ENCODE results near the gene IL17C. TPM values are rescaled to one million over a fixed set of nuclear protein-coding genes. Genes with fewer than 3 reads are reported as not detected.
"Not testable (repeated sequence)": the region's sequence is repeated elsewhere in the genome, so short reads cannot be mapped to it uniquely, and the experiment has no call there.

IL17C gene
- polyA plus RNA-seq, 6 donors from 2014 or later, result 0.39 to 1.3 (median 0.86) TPM; not detected in 2

DNA sequence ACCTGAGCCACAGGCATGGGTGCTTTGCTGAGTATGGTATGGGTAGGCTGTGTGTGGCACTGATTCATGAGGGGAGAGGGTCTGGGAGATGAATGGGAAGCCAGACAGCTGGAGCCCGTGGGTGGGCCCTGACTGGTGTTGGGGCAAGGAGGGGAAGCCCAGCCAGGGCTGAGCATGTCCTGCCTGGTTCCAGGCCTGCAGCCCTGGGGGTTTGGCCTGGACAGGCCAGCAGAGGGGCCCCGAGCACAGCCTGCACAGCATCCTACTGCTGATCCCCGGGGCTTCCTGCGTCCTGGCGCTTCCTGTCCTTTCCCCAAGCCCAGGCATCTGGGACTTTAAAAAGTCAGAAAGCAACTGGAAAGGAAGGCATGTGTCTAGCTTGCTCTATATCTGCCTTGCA lies 29.1 kb downstream of the IL17C start:
- Mint-ChIP-seq H3K36me3 (no peaks in the 10 kb centered on the region), H3K4me3 (no peak overlapping the region), H3K4me1 (peaks cover 12 to 18% (median 14%) of the 10 kb centered on the region in 3 donors), H3K27me3 (no peaks in the 10 kb centered on the region), H3K27ac (no peak overlapping the region), H3K9me3 (no peaks in the 10 kb centered on the region)
- no peak for ATAC-seq (ENCODE audit: low read depth in 2 of 2)
- DNase-seq, result no peak

DNA sequence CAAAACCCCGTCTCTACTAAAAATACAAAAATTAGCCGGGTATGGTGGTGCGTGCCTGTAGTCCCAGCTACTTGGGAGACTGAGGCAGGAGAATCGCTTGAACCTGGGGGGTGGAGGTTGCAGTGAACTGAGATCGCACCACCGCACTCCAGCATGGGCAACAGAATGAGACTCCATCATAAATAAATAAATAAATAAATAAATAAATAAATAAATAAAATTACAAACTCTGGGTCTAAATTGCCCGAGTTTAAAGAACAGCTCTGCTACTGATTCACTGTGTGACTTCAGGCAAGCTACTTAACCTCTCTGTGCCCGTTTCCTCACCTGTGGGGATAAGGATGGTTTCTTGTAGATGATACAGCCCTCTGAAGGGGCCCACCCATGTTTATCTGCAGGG lies 31.1 kb downstream of the IL17C start:
- not testable (repeated sequence) for H3K27me3 Mint-ChIP-seq; ATAC-seq (ENCODE audit: low read depth in 2 of 2); H3K27ac Mint-ChIP-seq; H3K4me3 Mint-ChIP-seq; H3K36me3 Mint-ChIP-seq; DNase-seq; H3K9me3 Mint-ChIP-seq
- H3K4me1 Mint-ChIP-seq, result peaks cover 4 to 12% (median 6%) of the 10 kb centered on the region in 3 donors

DNA sequence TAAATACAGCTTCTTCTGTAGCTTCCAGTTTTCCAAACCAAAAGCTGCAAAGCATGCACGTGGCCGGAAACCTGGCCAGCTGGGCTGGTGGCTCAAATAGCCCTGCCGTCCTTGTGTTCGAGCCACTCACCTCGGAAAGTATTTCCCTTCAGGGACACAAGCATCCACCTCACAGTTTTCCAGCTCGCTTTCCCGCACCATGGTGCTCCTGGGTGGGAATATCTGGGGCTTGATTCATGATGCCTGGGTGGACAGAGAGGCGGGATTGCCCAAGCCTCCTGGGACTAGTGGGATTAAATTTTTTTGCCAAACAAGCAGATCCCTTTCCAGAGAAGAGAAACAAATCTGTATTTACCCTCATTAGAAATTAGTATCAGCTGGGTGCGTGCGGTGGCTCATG lies 31.6 kb downstream of the IL17C start:
- H3K4me1 Mint-ChIP-seq, result peaks cover 4 to 9% (median 6%) of the 10 kb centered on the region in 3 donors
- no peak overlapping the region for H3K4me3 Mint-ChIP-seq
- no peak overlapping the region for H3K27ac Mint-ChIP-seq
- DNase-seq, result no peak
- H3K27me3 Mint-ChIP-seq, result no peaks in the 10 kb centered on the region
- no peaks in the 10 kb centered on the region for H3K36me3 Mint-ChIP-seq
- no peaks in the 10 kb centered on the region for H3K9me3 Mint-ChIP-seq
- no peak for ATAC-seq (ENCODE audit: low read depth in 2 of 2)

- DNase-seq (no peak), ATAC-seq (ENCODE audit: low read depth in 2 of 2) (no peak)
- H3K4me1 Mint-ChIP-seq, result peaks cover 2 to 6% (median 3%) of the 10 kb centered on the region in 3 donors
- no peaks in the 10 kb centered on the region for H3K9me3 Mint-ChIP-seq
- H3K27me3 Mint-ChIP-seq, result no peaks in the 10 kb centered on the region
- H3K36me3 Mint-ChIP-seq, result no peaks in the 10 kb centered on the region
- H3K27ac Mint-ChIP-seq, result no peak overlapping the region
- H3K4me3 Mint-ChIP-seq, result no peak overlapping the region
Measured at GRCh38 chr16:88671806-88672205, 33.4 kb downstream of the IL17C start.

GRCh38 chr16:88672776-88673175 lies 34.4 kb downstream of the IL17C start:
- no peak for ATAC-seq (ENCODE audit: low read depth in 2 of 2)
- H3K36me3 Mint-ChIP-seq, result no peaks in the 10 kb centered on the region
- DNase-seq, result no peak

GRCh38 chr16:88673716-88674379 lies 35.5 kb downstream of the IL17C start:
- peaks cover 0 to 3% (median 2%) of the 10 kb centered on the region in 3 donors for H3K4me1 Mint-ChIP-seq

More at GRCh38 chr16:88672776-88673175, 34.4 kb downstream of the IL17C start:
- Mint-ChIP-seq H3K27me3 (no peaks in the 10 kb centered on the region), H3K27ac (no peak overlapping the region), H3K4me3 (no peak overlapping the region), H3K9me3 (no peaks in the 10 kb centered on the region), H3K4me1 (peaks cover 0 to 3% (median 2%) of the 10 kb centered on the region in 3 donors)

DNA sequence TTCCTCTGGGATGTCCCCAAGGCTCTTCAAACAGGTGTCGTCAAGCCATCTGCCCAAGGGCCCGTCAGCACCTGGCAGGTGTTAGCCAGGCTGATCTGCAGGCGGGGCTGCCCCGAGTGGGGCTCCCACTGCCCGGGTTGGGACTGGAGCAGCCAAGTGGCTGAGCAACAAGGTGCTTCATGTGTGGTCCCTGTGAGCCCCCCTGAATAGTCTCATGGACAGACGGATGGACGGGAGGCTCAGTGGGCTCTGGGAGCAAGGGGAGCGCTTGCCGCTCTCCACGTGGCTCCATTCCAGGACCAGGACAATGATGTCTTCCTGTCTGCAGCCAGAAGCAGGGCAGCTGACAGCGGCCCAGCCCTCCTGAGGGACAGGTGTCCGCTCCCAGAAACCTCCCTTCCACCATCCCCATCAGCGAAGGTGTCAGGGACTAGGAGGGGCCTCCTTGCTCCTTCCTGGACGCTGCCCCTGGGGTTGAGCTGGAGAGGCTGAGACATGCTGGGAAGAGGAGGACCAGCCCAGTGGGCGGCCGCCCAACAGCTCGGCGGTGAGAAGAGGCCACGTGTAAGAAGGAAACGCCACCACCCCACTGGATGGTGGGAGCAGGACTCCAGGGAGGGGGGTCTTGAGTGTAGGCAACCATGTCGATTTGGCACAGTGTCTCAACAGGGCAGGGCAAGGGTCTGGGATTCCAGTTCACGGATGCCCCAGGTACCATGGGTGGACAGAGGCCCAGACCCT lies 38.3 kb downstream of the IL17C start:
- peaks cover 10 to 15% (median 12%) of the 10 kb centered on the region in 3 donors for H3K4me1 Mint-ChIP-seq
- no peaks in the 10 kb centered on the region for H3K27me3 Mint-ChIP-seq
- ATAC-seq (ENCODE audit: low read depth in 2 of 2), result no peak
- no peak for DNase-seq
- H3K9me3 Mint-ChIP-seq, result no peaks in the 10 kb centered on the region
- no peak overlapping the region for H3K27ac Mint-ChIP-seq
- no peaks in the 10 kb centered on the region for H3K36me3 Mint-ChIP-seq
- no peak overlapping the region for H3K4me3 Mint-ChIP-seq

More at GRCh38 chr16:88673716-88674379, 35.5 kb downstream of the IL17C start:
- no peaks in the 10 kb centered on the region for H3K36me3 Mint-ChIP-seq
- no peaks in the 10 kb centered on the region for H3K9me3 Mint-ChIP-seq
- no peak for DNase-seq
- ATAC-seq (ENCODE audit: low read depth in 2 of 2), result no peak
- H3K4me3 Mint-ChIP-seq, result no peak overlapping the region
- no peaks in the 10 kb centered on the region for H3K27me3 Mint-ChIP-seq
- no peak overlapping the region for H3K27ac Mint-ChIP-seq

- Mint-ChIP-seq H3K9me3 (no peaks in the 10 kb centered on the region), H3K4me1 (peaks cover 20 to 24% (median 23%) of the 10 kb centered on the region in 3 donors), H3K36me3 (no peaks in the 10 kb centered on the region), H3K27me3 (no peaks in the 10 kb centered on the region), H3K27ac (no peak overlapping the region), H3K4me3 (no peak overlapping the region)
- DNase-seq, result no peak
- ATAC-seq (ENCODE audit: low read depth in 2 of 2), result no peak
Measured at GRCh38 chr16:88677721-88678120, 39.3 kb downstream of the IL17C start.

DNA sequence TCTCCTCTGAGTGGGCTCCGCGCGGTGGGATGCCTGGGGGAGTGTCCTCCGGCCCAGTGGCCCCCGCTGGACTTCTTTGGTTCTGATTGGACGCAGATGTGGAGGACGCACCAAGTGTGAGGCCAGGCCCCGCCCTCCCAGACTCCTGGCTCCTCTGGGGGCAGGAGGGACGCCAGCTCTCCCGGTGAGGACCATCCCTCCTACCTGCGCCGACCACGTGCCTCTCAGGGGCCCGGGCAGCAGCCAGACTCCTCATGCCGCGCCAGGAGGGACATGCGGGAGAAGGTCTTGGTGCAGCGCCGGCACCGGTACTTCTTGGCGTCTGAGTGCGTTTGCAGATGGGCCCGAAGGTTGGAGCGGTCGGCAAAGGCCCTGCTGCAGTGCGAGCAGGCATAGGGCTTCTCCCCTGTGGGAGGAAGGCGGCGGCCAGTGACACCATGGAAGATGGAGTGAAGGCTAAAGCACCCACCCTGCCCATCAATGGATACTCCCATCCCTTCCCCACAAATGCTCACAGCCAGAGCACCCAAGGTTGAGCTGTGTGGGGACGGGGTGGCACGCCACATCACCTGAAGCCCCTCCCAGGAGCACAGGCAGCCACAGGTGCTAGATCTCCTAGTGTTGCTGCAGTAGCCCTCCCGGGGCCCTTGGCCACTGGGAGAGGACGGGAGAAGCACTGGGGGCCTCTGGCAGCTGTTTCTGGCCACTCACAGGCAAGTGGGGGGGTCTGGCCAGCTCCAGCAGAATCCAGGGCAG lies 40.0 kb downstream of the IL17C start:
- no peak for ATAC-seq (ENCODE audit: low read depth in 2 of 2)
- Mint-ChIP-seq H3K36me3 (no peaks in the 10 kb centered on the region), H3K27ac (no peak overlapping the region), H3K9me3 (no peaks in the 10 kb centered on the region), H3K27me3 (no peaks in the 10 kb centered on the region), H3K4me1 (peaks cover 20 to 31% (median 23%) of the 10 kb centered on the region in 3 donors), H3K4me3 (no peak overlapping the region)
- no peak for DNase-seq

DNA sequence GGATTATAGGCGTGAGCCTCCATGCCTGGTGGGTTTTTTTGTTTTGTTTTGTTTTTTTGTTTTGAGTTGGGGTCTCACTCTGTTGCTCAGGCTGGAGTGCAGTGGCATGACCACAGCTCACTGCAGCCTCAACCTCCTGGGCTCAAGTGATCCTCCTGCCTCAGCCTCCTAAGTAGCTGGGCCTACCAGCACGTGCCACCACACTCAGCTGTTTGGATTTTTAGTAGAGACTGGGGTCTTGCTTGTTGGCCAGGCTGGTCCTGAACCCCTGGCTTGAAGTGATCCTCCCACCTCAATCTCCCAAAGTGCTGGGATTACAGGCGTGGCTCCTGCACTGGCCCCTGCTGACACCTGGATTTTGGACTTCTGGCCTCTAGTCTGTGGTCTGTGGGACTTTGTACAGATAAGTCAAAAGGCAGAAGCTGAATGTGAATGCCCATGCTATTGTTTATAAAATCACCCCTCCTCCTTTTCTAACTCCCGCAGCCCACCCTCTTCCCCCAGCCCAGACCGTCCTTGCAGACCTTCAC lies 42.2 kb downstream of the IL17C start:
- peaks cover 21 to 52% (median 37%) of the 10 kb centered on the region in 3 donors for H3K4me1 Mint-ChIP-seq
- H3K4me3 Mint-ChIP-seq, result peak overlapping the region in 6 of 8 donors; percentile 73 to 95 (median 88)
- DNase-seq (no peak), ATAC-seq (ENCODE audit: low read depth in 2 of 2) (no peak)
- H3K27me3 Mint-ChIP-seq, result no peaks in the 10 kb centered on the region
- no peaks in the 10 kb centered on the region for H3K36me3 Mint-ChIP-seq
- H3K27ac Mint-ChIP-seq, result peak overlapping the region in 3 of 6 donors; percentile 76 to 100 (median 92)
- H3K9me3 Mint-ChIP-seq, result no peaks in the 10 kb centered on the region

GRCh38 chr16:88681084-88681680 lies 42.8 kb downstream of the IL17C start:
- Mint-ChIP-seq H3K4me1 (peaks cover 21 to 50% (median 37%) of the 10 kb centered on the region in 3 donors), H3K4me3 (peak overlapping the region; percentile 73 to 95 (median 88)), H3K9me3 (no peaks in the 10 kb centered on the region), H3K27ac (peak overlapping the region in 5 of 6 donors; percentile 91 to 100 (median 98)), H3K36me3 (no peaks in the 10 kb centered on the region), H3K27me3 (no peaks in the 10 kb centered on the region)
- ATAC-seq (ENCODE audit: low read depth in 2 of 2) (peak; percentile 20 to 24), DNase-seq (peak; percentile 33)

GRCh38 chr16:88681709-88682451 lies 43.5 kb downstream of the IL17C start:
- ATAC-seq (ENCODE audit: low read depth in 2 of 2) (peak; percentile 80 to 83), DNase-seq (peak; percentile 87)
- H3K27me3 Mint-ChIP-seq, result no peaks in the 10 kb centered on the region
- H3K36me3 Mint-ChIP-seq, result no peaks in the 10 kb centered on the region
- H3K9me3 Mint-ChIP-seq, result no peaks in the 10 kb centered on the region
- peak overlapping the region; percentile 73 to 95 (median 88) for H3K4me3 Mint-ChIP-seq
- H3K4me1 Mint-ChIP-seq, result peaks cover 21 to 50% (median 37%) of the 10 kb centered on the region in 3 donors
- peak overlapping the region; percentile 91 to 100 (median 98) for H3K27ac Mint-ChIP-seq

All from naive B cell (primary cell).